NCI-H69 (cell line): ENCODE results near the gene SORCS2.
A peak's percentile ranks its signal among the peaks of the same experiment; 100 is the strongest.

ENCODE experiments used
- DNase-seq: peaks from one replicate; lab custom pipeline; 2025; lab: John Stamatoyannopoulos, UW

SORCS2 gene

DNA sequence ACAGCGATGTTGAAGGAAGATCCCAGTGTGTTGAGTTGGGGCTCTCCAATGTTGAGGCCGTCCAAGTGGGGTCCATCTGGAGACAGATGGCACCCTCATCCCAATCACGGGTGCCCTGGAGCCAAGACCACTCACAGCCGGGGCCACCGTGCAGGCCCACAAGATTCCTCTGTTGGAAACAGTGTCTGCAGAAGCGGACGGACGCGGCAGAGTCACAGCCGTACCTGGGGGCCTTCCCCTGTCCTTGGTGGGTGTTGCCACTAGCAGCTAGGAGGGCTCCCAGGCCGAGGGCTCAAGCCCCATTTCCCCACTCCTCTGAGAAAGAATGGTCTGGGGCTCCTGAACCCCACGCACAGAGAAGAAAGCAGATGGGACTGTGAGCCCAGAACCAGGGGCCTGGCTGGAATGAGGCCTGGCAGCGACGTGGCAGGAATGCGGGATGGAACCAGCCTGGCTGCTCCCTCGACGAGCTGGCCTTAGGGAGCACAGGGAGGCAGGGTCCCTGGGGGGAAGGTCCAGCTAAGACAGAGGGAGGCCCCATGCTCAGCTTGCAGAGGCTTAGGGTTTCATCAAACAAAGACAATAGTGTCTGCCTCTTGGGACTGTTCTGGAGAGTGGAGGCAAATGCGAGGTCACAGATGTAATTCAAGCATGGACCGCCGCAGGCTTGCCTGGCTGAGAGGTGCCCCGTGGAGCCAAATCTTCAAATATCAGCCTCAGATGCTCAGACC is 518.4 kb downstream of the SORCS2 start:
- DNase-seq = peak; percentile 26

- no peak for DNase-seq
These were observed 519.1 kb downstream of the SORCS2 start for GRCh38 chr4:7711307-7711963.

DNA sequence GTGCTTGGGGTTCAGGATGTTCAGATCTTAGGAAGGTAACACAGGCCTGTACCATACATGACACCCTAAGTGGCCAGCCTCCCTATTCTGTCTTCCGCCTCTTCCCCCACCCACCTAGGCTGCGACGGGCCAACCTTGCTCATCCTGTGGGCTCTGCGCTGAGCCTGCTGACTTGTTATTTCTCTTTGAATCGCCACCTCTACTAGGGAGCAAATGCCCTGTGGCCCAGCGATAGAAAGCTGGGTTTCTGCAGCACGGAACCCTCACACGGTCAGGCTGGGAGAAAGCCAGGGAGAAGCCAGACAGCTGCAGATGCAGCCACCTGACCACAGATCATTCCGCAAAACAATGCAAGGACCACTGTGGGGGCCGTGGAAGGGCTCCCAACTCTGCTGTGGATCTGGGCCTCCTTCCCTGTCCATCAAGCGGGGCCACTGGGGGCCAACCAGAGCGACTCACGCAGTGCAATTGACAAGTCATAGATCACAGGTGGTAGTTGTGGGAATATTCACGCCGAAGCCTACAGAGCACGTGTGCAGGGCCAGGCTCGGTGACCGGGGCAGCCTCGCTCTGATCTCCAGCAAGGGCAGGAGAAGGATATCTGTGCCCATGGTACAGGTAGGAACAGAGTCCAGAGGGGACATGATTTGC is 519.8 kb downstream of the SORCS2 start:
- DNase-seq = no peak

GRCh38 chr4:7713757-7714156 is 521.4 kb downstream of the SORCS2 start:
- no peak for DNase-seq

GRCh38 chr4:7714176-7714575 is 521.8 kb downstream of the SORCS2 start:
- DNase-seq = no peak

DNA sequence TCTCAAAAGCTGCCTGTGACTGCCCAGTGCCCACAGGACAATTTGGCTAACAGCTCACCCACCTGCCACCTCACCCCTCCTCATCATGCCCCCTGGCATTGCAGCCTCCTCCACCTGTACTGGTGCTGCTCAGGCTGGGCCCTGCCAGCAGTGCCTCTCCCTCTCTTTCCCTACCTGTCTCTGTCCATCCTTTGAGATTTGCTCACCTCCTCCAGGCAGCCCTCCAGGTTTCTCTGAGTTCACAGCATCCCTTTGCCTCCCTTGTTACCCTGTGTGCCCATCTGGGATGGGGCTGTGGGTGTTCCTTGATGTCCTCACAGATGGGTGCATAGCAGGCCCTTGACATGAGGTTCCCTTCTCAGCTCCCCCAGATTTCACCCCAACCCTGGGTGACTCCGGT is 522.4 kb downstream of the SORCS2 start:
- no peak for DNase-seq

GRCh38 chr4:7715271-7716009 is 523.1 kb downstream of the SORCS2 start:
- no peak for DNase-seq

GRCh38 chr4:7716010-7716721 is 523.8 kb downstream of the SORCS2 start:
- no peak for DNase-seq

DNA sequence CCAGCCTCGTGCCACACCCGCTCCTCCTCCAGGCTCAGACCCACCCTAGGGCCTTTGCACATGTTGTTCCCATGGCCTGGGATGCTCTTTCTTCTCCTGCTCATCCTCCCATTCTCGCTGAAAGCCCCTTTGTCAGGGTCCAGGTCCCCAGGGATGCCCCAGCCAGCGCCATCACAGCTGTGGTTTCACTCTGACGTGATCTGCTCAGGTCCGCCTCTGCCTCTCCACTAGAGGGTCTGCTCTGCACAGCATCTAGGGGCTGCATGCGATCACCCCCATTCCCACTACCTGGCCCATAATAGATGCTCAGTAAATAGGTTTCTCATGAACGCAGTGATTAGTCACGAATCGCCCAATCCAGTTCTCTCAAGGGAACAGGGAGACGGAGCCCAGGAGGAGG is 524.8 kb downstream of the SORCS2 start:
- no peak for DNase-seq

GRCh38 chr4:7717946-7718490 is 525.7 kb downstream of the SORCS2 start:
- no peak for DNase-seq

GRCh38 chr4:7719354-7720174 is 527.2 kb downstream of the SORCS2 start:
- peak; percentile 49 for DNase-seq

DNA sequence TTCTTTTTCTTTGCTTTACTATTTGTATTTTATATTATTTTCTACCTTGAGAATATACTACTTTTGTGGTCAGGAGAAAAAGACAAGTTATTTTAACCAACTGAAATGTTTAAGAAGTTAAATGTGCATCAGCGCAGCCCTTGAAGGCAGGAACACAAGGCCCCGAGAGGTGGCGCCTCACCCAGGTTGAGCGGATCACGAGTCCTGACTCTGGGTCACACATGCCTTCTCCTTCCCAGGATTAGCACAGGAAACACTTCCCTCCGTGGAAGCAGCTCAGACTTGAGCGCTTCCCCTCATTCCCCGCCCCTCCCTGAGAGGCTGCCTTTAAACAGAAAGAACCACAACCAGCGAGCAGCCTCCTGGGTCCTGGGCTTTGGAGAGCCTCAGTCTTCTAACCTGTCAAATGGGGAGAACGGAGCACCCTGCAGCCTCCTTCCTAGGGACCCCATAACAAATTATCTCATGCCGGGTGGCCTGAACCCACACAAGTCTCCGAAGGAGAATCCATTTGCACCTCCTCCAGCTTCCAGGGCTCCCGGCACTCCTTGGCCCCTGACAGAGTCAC is 529.7 kb downstream of the SORCS2 start:
- DNase-seq = peak; percentile 4

GRCh38 chr4:7722766-7723387 is 530.5 kb downstream of the SORCS2 start:
- DNase-seq = no peak

GRCh38 chr4:7723625-7724024 is 531.3 kb downstream of the SORCS2 start:
- DNase-seq = no peak

DNA sequence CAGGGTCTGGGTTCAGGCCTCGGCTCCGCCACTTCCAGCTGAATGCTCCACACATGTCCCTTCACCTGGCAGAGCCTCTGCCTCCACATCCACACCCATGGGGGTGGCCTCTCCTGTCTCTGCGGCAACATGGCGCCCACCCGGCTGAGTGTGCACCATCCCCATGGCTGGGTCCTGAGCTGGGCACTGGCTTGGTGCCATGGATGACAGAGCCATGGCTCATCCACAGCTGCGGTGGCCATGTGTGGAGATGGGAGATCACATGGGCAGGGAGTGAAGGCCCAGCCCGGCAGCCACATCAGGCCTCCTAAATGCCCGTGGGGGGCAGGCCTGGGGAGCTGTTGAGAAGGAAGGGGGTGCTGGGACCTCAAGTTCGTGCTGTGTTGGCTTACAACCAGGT is 533.6 kb downstream of the SORCS2 start:
- DNase-seq = no peak

- DNase-seq = no peak
These were observed 534.5 kb downstream of the SORCS2 start for GRCh38 chr4:7726665-7727413.

DNA sequence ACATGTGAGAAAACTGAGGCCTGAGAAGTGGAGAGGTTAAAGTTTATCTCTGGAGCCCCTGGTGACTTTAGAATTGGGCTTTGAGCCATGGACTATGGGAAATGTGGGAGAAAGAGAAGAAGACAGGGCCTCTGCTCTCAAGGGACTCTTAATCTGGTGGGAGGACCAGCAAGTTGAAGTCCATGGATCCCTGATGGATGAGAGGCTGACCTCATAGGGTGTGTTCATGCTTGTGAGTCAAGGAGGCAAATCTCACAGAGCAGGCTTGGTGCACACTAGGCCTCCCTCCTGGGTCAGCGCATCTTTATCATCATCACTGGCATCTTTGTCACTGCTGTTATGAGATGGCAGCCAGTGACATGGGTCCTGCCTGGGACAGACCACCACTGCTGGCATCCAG is 535.4 kb downstream of the SORCS2 start:
- DNase-seq = no peak

DNA sequence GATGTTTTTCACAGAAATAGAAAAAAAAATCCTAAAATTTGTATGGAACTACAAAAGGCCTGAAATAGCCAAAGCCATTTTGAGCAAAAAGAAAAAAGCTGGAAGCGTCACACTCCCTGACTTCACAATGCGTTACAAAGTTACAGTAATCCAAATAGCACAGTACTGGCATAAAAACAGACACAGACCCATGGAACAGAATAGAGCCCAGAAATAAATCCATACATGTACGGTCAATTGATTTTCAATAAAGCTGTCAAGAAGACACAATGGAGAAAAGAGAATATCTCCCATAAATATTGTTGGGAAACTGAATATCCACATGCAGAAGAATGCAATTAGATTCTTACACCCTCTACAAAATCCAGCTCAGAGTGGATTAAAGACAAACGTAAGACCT is 539.1 kb downstream of the SORCS2 start:
- no peak for DNase-seq

- no peak for DNase-seq
These were observed 539.9 kb downstream of the SORCS2 start for GRCh38 chr4:7732263-7732662.
